ENCODE results near the gene DAB1. TPM values are rescaled to one million over a fixed set of nuclear protein-coding genes. Genes with fewer than 3 reads are reported as not detected.

The DAB1 gene
- total RNA-seq, 4 donors from 2014 or later, result under 0.01 to 5.9 (median 0.61) TPM

GRCh38 chr1:57109883-57110282 is 314.0 kb downstream of the DAB1 start:
- H3K9me3 ChIP-seq, result no peaks in the 10 kb centered on the region
- H3K4me1 ChIP-seq, result no peaks in the 10 kb centered on the region
- DNase-seq, result no peak
- intact Hi-C loops (cut with DNase I; ENCODE audit: low total_unique reads), result no loop called here
- H3K27me3 ChIP-seq, result no peaks in the 10 kb centered on the region
- H3K27ac ChIP-seq, result no peak overlapping the region
- H3K36me3 ChIP-seq, result no peaks in the 10 kb centered on the region
- H3K4me3 ChIP-seq, result no peak overlapping the region
- TF ChIP-seq POLR2A (IDR thresholded peaks at IDR 0.05) (no peak), CTCF (IDR thresholded peaks at IDR 0.05) (no peak)

- no peak overlapping the region for H3K27ac ChIP-seq
- H3K4me1 ChIP-seq, result no peaks in the 10 kb centered on the region
- no peaks in the 10 kb centered on the region for H3K9me3 ChIP-seq
- TF ChIP-seq POLR2A (IDR thresholded peaks at IDR 0.05) (no peak), CTCF (IDR thresholded peaks at IDR 0.05) (no peak)
- no peak for DNase-seq
- no peaks in the 10 kb centered on the region for H3K27me3 ChIP-seq
- H3K36me3 ChIP-seq, result no peaks in the 10 kb centered on the region
- no peak overlapping the region for H3K4me3 ChIP-seq
- intact Hi-C loops (cut with DNase I; ENCODE audit: low total_unique reads), result no loop called here
These were observed 314.6 kb downstream of the DAB1 start for GRCh38 chr1:57109247-57109646.

- no peak overlapping the region for H3K27ac ChIP-seq
- no peaks in the 10 kb centered on the region for H3K27me3 ChIP-seq
- DNase-seq, result no peak
- no peaks in the 10 kb centered on the region for H3K9me3 ChIP-seq
- TF ChIP-seq CTCF (IDR thresholded peaks at IDR 0.05), result no peak
- no peak for TF ChIP-seq POLR2A (IDR thresholded peaks at IDR 0.05)
- no peaks in the 10 kb centered on the region for H3K36me3 ChIP-seq
- H3K4me3 ChIP-seq, result no peak overlapping the region
- H3K4me1 ChIP-seq, result no peaks in the 10 kb centered on the region
- intact Hi-C loops (cut with DNase I; ENCODE audit: low total_unique reads), result no loop called here
These were observed 317.6 kb downstream of the DAB1 start for GRCh38 chr1:57106296-57106695.

- no peak for DNase-seq
- intact Hi-C loops (cut with DNase I; ENCODE audit: low total_unique reads), result no loop called here
- H3K9me3 ChIP-seq, result no peaks in the 10 kb centered on the region
- no peak overlapping the region for H3K27ac ChIP-seq
- H3K4me3 ChIP-seq, result no peak overlapping the region
- H3K36me3 ChIP-seq, result no peaks in the 10 kb centered on the region
- no peaks in the 10 kb centered on the region for H3K27me3 ChIP-seq
- H3K4me1 ChIP-seq, result no peaks in the 10 kb centered on the region
- TF ChIP-seq POLR2A (IDR thresholded peaks at IDR 0.05), result no peak
- TF ChIP-seq CTCF (IDR thresholded peaks at IDR 0.05), result no peak
These were observed 321.1 kb downstream of the DAB1 start for GRCh38 chr1:57102561-57103326.

GRCh38 chr1:57101209-57101608 is 322.7 kb downstream of the DAB1 start:
- H3K4me1 ChIP-seq, result no peaks in the 10 kb centered on the region
- H3K27ac ChIP-seq, result no peak overlapping the region
- no peaks in the 10 kb centered on the region for H3K9me3 ChIP-seq
- no peak overlapping the region for H3K4me3 ChIP-seq
- no peaks in the 10 kb centered on the region for H3K27me3 ChIP-seq
- no peaks in the 10 kb centered on the region for H3K36me3 ChIP-seq
- intact Hi-C loops (cut with DNase I; ENCODE audit: low total_unique reads), result no loop called here
- TF ChIP-seq CTCF (IDR thresholded peaks at IDR 0.05), result no peak
- TF ChIP-seq POLR2A (IDR thresholded peaks at IDR 0.05), result no peak
- DNase-seq, result no peak
